Kidney (tissue), 14 donors: ENCODE data around the gene IFIT2. TPM values are rescaled to one million over a fixed set of nuclear protein-coding genes. Genes with fewer than 3 reads are reported as not detected.
"Not testable (repeated sequence)": the region's sequence is repeated elsewhere in the genome, so short reads cannot be mapped to it uniquely, and the experiment has no call there.

Experiments
- DNase-seq, 5 donors: peaks; one replicate each; pipeline ENCODE4 v3.0.0-alpha.2; 2013 to 2020
- FAIRE-seq: peaks from 2 replicates; lab custom pipeline; 2012; peaks lifted over from hg19 to GRCh38; lab: Jason Lieb, UNC
- H3K27ac ChIP-seq, 2 donors: one replicate each; pipeline ENCODE4 v1.7.0; 2013; ENCODE audit warnings: low read depth in 2 of 2, low read length in 2 of 2, inconsistent platforms in 1 of 2
- H3K27me3 ChIP-seq: one replicate; pipeline ENCODE4 v1.7.1; 2013; ENCODE audit warnings: low read length, inconsistent platforms; ENCODE audit not compliant: control insufficient read depth, insufficient read depth
- H3K36me3 ChIP-seq, 3 donors: one replicate each; pipeline versions ENCODE4 v1.7.0 to v1.7.1; 2013; ENCODE audit warnings: low read length in 3 of 3, control low read depth in 1 of 3, inconsistent platforms in 1 of 3; ENCODE audit not compliant: insufficient read depth in 3 of 3, control insufficient read depth in 2 of 3
- H3K4me1 ChIP-seq, 3 donors: one replicate each; pipeline versions ENCODE4 v1.7.0 to v1.7.1; 2013; ENCODE audit warnings: low read length in 3 of 3, inconsistent platforms in 1 of 3, low read depth in 1 of 3; ENCODE audit not compliant: control insufficient read depth in 2 of 3, insufficient read depth in 2 of 3
- H3K4me3 ChIP-seq, 3 donors: one replicate each; pipeline versions ENCODE4 v1.7.0 to v1.8.1; 2013; ENCODE audit warnings: low read length in 3 of 3, control low read depth in 1 of 3, inconsistent platforms in 1 of 3
- H3K9ac ChIP-seq, 3 donors: one replicate each; pipeline versions ENCODE4 v1.7.0 to v1.7.1; 2013; ENCODE audit warnings: low read length in 3 of 3, control low read depth in 1 of 3, inconsistent platforms in 1 of 3
- H3K9me3 ChIP-seq, 3 donors: one replicate each; pipeline versions ENCODE4 v1.7.0 to v1.7.1; 2013; ENCODE audit warnings: low read length in 3 of 3, control low read depth in 1 of 3, inconsistent platforms in 1 of 3; ENCODE audit not compliant: control insufficient read depth in 2 of 3, insufficient read depth in 1 of 3
- CTCF ChIP-seq: IDR thresholded peaks from 3 replicates; pipeline ENCODE4 v1.5.1; 2012; ENCODE audit warnings: mild to moderate bottlenecking, moderate library complexity, borderline replicate concordance; ENCODE audit not compliant: insufficient read depth; ENCODE audit errors: extremely low read depth
- intact Hi-C: fragments of 100-400 bp; cut with DNase I; formaldehyde crosslinking; loops from one replicate; pipeline ENCODE4 v1.11.1; 2022
- polyA plus RNA-seq: library from polyadenylated mRNA; stranded (reverse); fragments of 350-450 nt; fragmentation: Illumina TruSeq; extraction: RNeasy Lipid Tissue Mini Kit (QIAGEN cat#74804); gene quantifications from one replicate; pipeline ENCODE4 v1.2.3, GENCODE V29; 2014; ENCODE audit warnings: low read depth, low replicate concordance; ENCODE audit not compliant: insufficient read depth
- total RNA-seq: library from RNA; stranded (reverse); fragmentation: NEBNext Ultra II Directional; extraction: Animal tissue kit (Norgen Biotek cat#: 25700); gene quantifications from one replicate; pipeline ENCODE4 v1.2.1, GENCODE V29; 2021
- donor health status: control.
- donor health status: control.
- donor health status: control.
- donor health status: control.
- donor health status: control.
- donor health status: DM: yes; HTN: yes; CAD: no.
- donor health status: Normal renal cell carcinoma (clear cell type).

The IFIT2 gene
- total and polyA plus RNA-seq, 2 donors from 2014 or later = 6.9 to 12.2 TPM

- intact Hi-C loops = no loop called here
- Histone ChIP-seq H3K36me3 (no peaks in the 10 kb centered on the region), H3K27ac (peak overlapping the region; percentile 95 to 97), H3K9ac (peak overlapping the region in 1 of 3 donors; percentile 49), H3K9me3 (no peaks in the 10 kb centered on the region), H3K4me1 (peaks cover 29 to 62% (median 40%) of the 10 kb centered on the region in 3 donors), H3K27me3 (no peaks in the 10 kb centered on the region), H3K4me3 (no peak overlapping the region)
- DNase-seq (no peak), FAIRE-seq (no peak)
- no peak for TF ChIP-seq CTCF
Observed at GRCh38 chr10:89348481-89348880, 46.6 kb downstream of the IFIT2 start.

- Histone ChIP-seq H3K4me3 (no peak overlapping the region), H3K9ac (peak overlapping the region in 1 of 3 donors; percentile 49), H3K36me3 (no peaks in the 10 kb centered on the region), H3K27ac (peak overlapping the region; percentile 95 to 97), H3K9me3 (no peaks in the 10 kb centered on the region), H3K4me1 (peaks cover 29 to 57% (median 40%) of the 10 kb centered on the region in 3 donors), H3K27me3 (no peaks in the 10 kb centered on the region)
- no peak for TF ChIP-seq CTCF
- intact Hi-C loops = no loop called here
- no peak for DNase-seq
- no peak for FAIRE-seq
Observed at GRCh38 chr10:89348975-89349374, 47.1 kb downstream of the IFIT2 start.

GRCh38 chr10:89350631-89351315, 48.9 kb downstream of the IFIT2 start:
- H3K4me3 ChIP-seq, intact Hi-C loops, H3K36me3 ChIP-seq, DNase-seq, H3K27me3 ChIP-seq, H3K9me3 ChIP-seq: not testable (repeated sequence)
- peak; percentile 3 for FAIRE-seq
- Histone ChIP-seq H3K4me1 (peaks cover 29 to 57% (median 40%) of the 10 kb centered on the region in 3 donors), H3K9ac (peak overlapping the region in 2 of 3 donors; percentile 2 to 86), H3K27ac (peak overlapping the region; percentile 95 to 97)

- Histone ChIP-seq H3K4me1 (peaks cover 29 to 55% (median 40%) of the 10 kb centered on the region in 3 donors), H3K27ac (peak overlapping the region; percentile 95 to 97), H3K9ac (peak overlapping the region; percentile 2 to 86 (median 19)), H3K36me3 (no peaks in the 10 kb centered on the region), H3K27me3 (no peaks in the 10 kb centered on the region), H3K4me3 (peak overlapping the region in 2 of 3 donors; percentile 1 to 10), H3K9me3 (no peaks in the 10 kb centered on the region)
- intact Hi-C loops = no loop called here
- TF ChIP-seq CTCF = no peak
- DNase-seq (peak in 2 of 5 donors; percentile 48 to 66), FAIRE-seq (no peak)
Observed at GRCh38 chr10:89351412-89351779, 49.5 kb downstream of the IFIT2 start.
